HepG2 (cell line): ENCODE measurements around the gene IGFBP6. TPM values are rescaled to one million over a fixed set of nuclear protein-coding genes. Genes with fewer than 3 reads are reported as not detected.

Experiments used
- DMAP1 ChIP-seq: IDR thresholded peaks from 2 replicates; pipeline ENCODE4 v1.6.1; 2016
- JDP2 ChIP-seq: sonication (generic); formaldehyde crosslinking; IDR thresholded peaks from 2 replicates; pipeline ENCODE4 v1.8.1; 2022; ENCODE audit warnings: missing genetic modification reagents, borderline replicate concordance
- KLF13 ChIP-seq: sonication (generic); formaldehyde crosslinking; IDR thresholded peaks from 2 replicates; pipeline ENCODE4 v1.4.0; 2020; ENCODE audit warnings: mild to moderate bottlenecking, missing genetic modification reagents
- MAFF ChIP-seq: IDR thresholded peaks from 2 replicates; pipeline ENCODE4 v1.6.1; 2011; ENCODE audit warnings: low read depth, low read length, improper control_type of control experiment
- MBNL3 ChIP-seq: fragments of 250-450 bp; sonication (Bioruptor Pico); conservative IDR thresholded peaks from 2 replicates; pipeline ENCODE4 v1.8.0; 2022; ENCODE audit warnings: mild to moderate bottlenecking, inconsistent platforms
- MTA3 ChIP-seq: sonication (generic); formaldehyde crosslinking; IDR thresholded peaks from 2 replicates; pipeline ENCODE4 v1.4.0; 2020; ENCODE audit warnings: missing genetic modification reagents
- POLR2A ChIP-seq, 2 experiments: IDR thresholded peaks; 2 replicates each; pipeline ENCODE4 v1.6.1; 2011; ENCODE audit warnings: low read depth in 2 of 2, low read length in 2 of 2, mild to moderate bottlenecking in 1 of 2, moderate library complexity in 1 of 2; ENCODE audit not compliant: insufficient read depth in 1 of 2
- PPARG ChIP-seq: conservative IDR thresholded peaks from 2 replicates; pipeline ENCODE4 v1.6.1; 2016; ENCODE audit warnings: missing biosample characterization, missing genetic modification reagents
- PRMT3 ChIP-seq: sonication (generic); formaldehyde crosslinking; IDR thresholded peaks from 2 replicates; pipeline ENCODE4 v1.8.1; 2022; ENCODE audit warnings: low read depth, mild to moderate bottlenecking, moderate library complexity, missing genetic modification reagents, borderline replicate concordance
- PRPF4 ChIP-seq: fragments of 200-400 bp; formaldehyde crosslinking; IDR thresholded peaks from 2 replicates; pipeline ENCODE4 v1.6.1; 2016; ENCODE audit warnings: low read length, low read depth; ENCODE audit not compliant: poor library complexity, severe bottlenecking
- REXO4 ChIP-seq: sonication (generic); formaldehyde crosslinking; IDR thresholded peaks from 2 replicates; pipeline ENCODE4 v1.8.0; 2022; ENCODE audit warnings: missing genetic modification reagents, mild to moderate bottlenecking, borderline replicate concordance
- SETDB1 ChIP-seq: sonication (generic); formaldehyde crosslinking; IDR thresholded peaks from 2 replicates; pipeline ENCODE4 v1.5.1; 2020; ENCODE audit warnings: missing genetic modification reagents, mild to moderate bottlenecking, borderline replicate concordance
- SSRP1 ChIP-seq: IDR thresholded peaks from 2 replicates; pipeline ENCODE4 v1.6.1; 2016; ENCODE audit warnings: control low read depth
- TRIM24 ChIP-seq: sonication (generic); formaldehyde crosslinking; IDR thresholded peaks from 2 replicates; pipeline ENCODE4 v1.8.0; 2022; ENCODE audit warnings: mild to moderate bottlenecking, missing genetic modification reagents
- ZFY ChIP-seq: sonication (generic); formaldehyde crosslinking; IDR thresholded peaks from 2 replicates; pipeline ENCODE4 v1.4.0; 2020; ENCODE audit warnings: missing genetic modification reagents
- ZNF12 ChIP-seq: sonication (generic); formaldehyde crosslinking; IDR thresholded peaks from 2 replicates; pipeline ENCODE4 v1.5.0; 2020; ENCODE audit warnings: missing genetic modification reagents
- ZNF30 ChIP-seq: sonication (generic); formaldehyde crosslinking; IDR thresholded peaks from 2 replicates; pipeline ENCODE4 v1.5.0; 2020; ENCODE audit warnings: mild to moderate bottlenecking, missing genetic modification reagents
- ZNF547 ChIP-seq: sonication (generic); formaldehyde crosslinking; IDR thresholded peaks from 2 replicates; pipeline ENCODE4 v1.5.1; 2020; ENCODE audit warnings: mild to moderate bottlenecking, missing genetic modification reagents
- ZNF614 ChIP-seq: IDR thresholded peaks from 2 replicates; pipeline ENCODE4 v1.6.1; 2018; ENCODE audit warnings: missing biosample characterization, missing genetic modification reagents, inconsistent platforms, borderline replicate concordance
- ZNF709 ChIP-seq: sonication (generic); formaldehyde crosslinking; IDR thresholded peaks from 2 replicates; pipeline ENCODE4 v1.5.0; 2020; ENCODE audit warnings: mild to moderate bottlenecking, missing genetic modification reagents
- ZNF816 ChIP-seq: sonication (generic); formaldehyde crosslinking; IDR thresholded peaks from 2 replicates; pipeline ENCODE4 v1.8.0; 2022; ENCODE audit warnings: missing genetic modification reagents, mild to moderate bottlenecking, borderline replicate concordance
- polyA plus RNA-seq, 8 experiments: library from polyadenylated mRNA; depleted of rRNA in 3 of 8; stranded (reverse) in 7 of 8; unstranded in 1 of 8; fragments of >200 nt; fragmentation: Illumina TruSeq in 4 of 8; extraction: Trizol in 4 of 8; gene quantifications; 2 replicates each; pipeline versions ENCODE4 v1.2.1 to v1.2.3, GENCODE V29; 2011 to 2016; ENCODE audit warnings: low read depth in 4 of 8, missing spikeins in 1 of 8, mixed read lengths in 1 of 8; ENCODE audit not compliant: insufficient read depth in 1 of 8
- total RNA-seq, 5 experiments: library from RNA; depleted of rRNA; stranded (reverse); fragments of >200 nt; fragmentation: Illumina TruSeq; extraction: Trizol; gene quantifications; 2 replicates each; pipeline ENCODE4 v1.2.3, GENCODE V29; 2016; ENCODE audit warnings: low read depth in 1 of 5
- TF ChIP-seq, protein P1 (sequence below): sonication (generic); formaldehyde crosslinking; IDR thresholded peaks from 2 replicates; pipeline ENCODE4 v1.4.0; 2020; ENCODE audit warnings: missing genetic modification reagents
- TF ChIP-seq, protein P2 (sequence below): sonication (generic); formaldehyde crosslinking; IDR thresholded peaks from 2 replicates; pipeline ENCODE4 v1.5.1; 2020; ENCODE audit warnings: missing genetic modification reagents, mild to moderate bottlenecking, borderline replicate concordance

IGFBP6 gene
- total and polyA plus RNA-seq, 2 of the 13 experiments (the other 11 are each of a cell fraction or from before 2014, with no cell fraction given): 3.9 to 25.2 TPM

DNA sequence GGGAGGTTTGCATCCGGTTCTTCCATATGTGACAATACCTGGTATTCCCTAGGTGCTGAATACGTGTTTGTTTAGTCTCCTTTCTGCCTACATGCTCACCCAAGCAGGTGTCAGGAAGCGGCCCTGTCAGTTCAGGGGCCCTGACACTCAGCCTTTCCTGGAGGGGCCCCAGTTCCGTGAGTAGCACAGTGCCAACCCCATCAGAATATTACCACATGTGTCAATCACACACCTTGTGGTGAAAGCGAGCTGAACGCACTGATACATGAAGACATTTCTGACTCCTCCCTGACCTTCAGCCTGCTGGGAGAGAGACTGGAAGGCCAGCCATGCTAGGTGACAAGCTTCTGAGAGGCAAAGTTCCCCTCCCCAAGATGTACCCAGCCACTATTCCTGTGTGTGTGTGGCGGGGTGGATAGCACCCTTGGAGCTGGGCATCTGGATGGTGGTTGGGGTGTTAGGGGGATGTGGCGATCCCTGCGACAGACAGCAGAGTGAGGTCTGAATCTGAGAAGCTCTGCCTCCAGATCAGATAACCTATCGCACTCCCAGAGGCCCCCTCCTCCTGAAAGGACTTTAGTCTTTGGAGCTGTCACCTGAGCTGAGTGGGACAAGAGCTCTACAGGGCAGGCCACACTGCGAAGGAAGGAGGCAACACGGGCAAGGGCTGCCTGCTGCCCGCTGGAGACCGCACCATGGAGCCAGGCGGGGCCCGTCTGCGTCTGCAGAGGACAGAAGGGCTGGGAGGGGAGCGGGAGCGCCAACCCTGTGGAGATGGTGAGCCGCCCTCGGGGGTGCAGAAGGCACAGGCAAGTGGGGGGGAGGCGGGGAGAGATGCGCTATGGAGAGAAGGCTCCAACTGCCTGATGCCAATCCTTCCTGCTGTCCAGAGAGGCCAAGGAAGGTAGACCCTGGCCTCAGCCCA is 5.7 kb downstream of the IGFBP6 start, which contains the start of gene SOAT2 (continued):
- TF ChIP-seq, protein P1, sequence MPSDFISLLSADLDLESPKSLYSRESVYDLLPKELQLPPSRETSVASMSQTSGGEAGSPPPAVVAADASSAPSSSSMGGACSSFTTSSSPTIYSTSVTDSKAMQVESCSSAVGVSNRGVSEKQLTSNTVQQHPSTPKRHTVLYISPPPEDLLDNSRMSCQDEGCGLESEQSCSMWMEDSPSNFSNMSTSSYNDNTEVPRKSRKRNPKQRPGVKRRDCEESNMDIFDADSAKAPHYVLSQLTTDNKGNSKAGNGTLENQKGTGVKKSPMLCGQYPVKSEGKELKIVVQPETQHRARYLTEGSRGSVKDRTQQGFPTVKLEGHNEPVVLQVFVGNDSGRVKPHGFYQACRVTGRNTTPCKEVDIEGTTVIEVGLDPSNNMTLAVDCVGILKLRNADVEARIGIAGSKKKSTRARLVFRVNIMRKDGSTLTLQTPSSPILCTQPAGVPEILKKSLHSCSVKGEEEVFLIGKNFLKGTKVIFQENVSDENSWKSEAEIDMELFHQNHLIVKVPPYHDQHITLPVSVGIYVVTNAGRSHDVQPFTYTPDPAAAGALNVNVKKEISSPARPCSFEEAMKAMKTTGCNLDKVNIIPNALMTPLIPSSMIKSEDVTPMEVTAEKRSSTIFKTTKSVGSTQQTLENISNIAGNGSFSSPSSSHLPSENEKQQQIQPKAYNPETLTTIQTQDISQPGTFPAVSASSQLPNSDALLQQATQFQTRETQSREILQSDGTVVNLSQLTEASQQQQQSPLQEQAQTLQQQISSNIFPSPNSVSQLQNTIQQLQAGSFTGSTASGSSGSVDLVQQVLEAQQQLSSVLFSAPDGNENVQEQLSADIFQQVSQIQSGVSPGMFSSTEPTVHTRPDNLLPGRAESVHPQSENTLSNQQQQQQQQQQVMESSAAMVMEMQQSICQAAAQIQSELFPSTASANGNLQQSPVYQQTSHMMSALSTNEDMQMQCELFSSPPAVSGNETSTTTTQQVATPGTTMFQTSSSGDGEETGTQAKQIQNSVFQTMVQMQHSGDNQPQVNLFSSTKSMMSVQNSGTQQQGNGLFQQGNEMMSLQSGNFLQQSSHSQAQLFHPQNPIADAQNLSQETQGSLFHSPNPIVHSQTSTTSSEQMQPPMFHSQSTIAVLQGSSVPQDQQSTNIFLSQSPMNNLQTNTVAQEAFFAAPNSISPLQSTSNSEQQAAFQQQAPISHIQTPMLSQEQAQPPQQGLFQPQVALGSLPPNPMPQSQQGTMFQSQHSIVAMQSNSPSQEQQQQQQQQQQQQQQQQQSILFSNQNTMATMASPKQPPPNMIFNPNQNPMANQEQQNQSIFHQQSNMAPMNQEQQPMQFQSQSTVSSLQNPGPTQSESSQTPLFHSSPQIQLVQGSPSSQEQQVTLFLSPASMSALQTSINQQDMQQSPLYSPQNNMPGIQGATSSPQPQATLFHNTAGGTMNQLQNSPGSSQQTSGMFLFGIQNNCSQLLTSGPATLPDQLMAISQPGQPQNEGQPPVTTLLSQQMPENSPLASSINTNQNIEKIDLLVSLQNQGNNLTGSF (CRISPR knock-in tag): no peak
- TF ChIP-seq MTA3 (CRISPR knock-in tag) (no peak), ZNF30 (CRISPR knock-in tag) (no peak), MAFF (no peak), PRMT3 (no peak), DMAP1 (CRISPR knock-in tag) (peak; percentile 19; the same call in 1 of the 2 replicates), PPARG (no peak; the same call in none of the 2 replicates), ZNF12 (CRISPR knock-in tag) (no peak), ZNF547 (CRISPR knock-in tag) (no peak; the same call in 1 of the 2 replicates), SETDB1 (CRISPR knock-in tag) (no peak), SSRP1 (CRISPR knock-in tag) (no peak), ZNF614 (CRISPR knock-in tag) (no peak), KLF13 (CRISPR knock-in tag) (no peak), PRPF4 (no peak), REXO4 (CRISPR knock-in tag) (no peak), TRIM24 (no peak), ZNF709 (CRISPR knock-in tag) (no peak; the same call in 1 of the 2 replicates), ZFY (CRISPR knock-in tag) (peak; percentile 62), ZNF816 (CRISPR knock-in tag) (no peak), JDP2 (CRISPR knock-in tag) (no peak; the same call in 1 of the 2 replicates), POLR2A (IDR thresholded peaks at IDR 0.05; ENCODE audit: insufficient read depth in 1 of 2, low read depth in 2 of 2, low read length in 2 of 2) (peak in 1 of 2 experiments; percentile 23; a peak in 1 of 4 replicates), MBNL3 (CRISPR knock-in tag) (no peak)
- TF ChIP-seq, protein P2, sequence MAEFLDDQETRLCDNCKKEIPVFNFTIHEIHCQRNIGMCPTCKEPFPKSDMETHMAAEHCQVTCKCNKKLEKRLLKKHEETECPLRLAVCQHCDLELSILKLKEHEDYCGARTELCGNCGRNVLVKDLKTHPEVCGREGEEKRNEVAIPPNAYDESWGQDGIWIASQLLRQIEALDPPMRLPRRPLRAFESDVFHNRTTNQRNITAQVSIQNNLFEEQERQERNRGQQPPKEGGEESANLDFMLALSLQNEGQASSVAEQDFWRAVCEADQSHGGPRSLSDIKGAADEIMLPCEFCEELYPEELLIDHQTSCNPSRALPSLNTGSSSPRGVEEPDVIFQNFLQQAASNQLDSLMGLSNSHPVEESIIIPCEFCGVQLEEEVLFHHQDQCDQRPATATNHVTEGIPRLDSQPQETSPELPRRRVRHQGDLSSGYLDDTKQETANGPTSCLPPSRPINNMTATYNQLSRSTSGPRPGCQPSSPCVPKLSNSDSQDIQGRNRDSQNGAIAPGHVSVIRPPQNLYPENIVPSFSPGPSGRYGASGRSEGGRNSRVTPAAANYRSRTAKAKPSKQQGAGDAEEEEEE: no peak
